Endothelial cell of umbilical vein (primary cell): ENCODE data around the gene RNASEH1. TPM values are rescaled to one million over a fixed set of nuclear protein-coding genes. Genes with fewer than 3 reads are reported as not detected.

Source experiments
- BruUV-seq: library from RNA; stranded (reverse); fragments of 400-500 nt; replicated peaks from 2 replicates; lab custom pipeline; 2021; lab: Mats Ljungman, UMichigan
- CTCF ChIA-PET: fragments of 300-600, 350-600 bp; sonication (Branson Sonifier 250); formaldehyde crosslinking; loops from one replicate; lab custom pipeline; 2021; ENCODE audit warnings: antibody characterized with exemption, inconsistent platforms; lab: Charles Lee
- POLR2A ChIA-PET: fragments of 300-600, 350-600 bp; sonication (Branson Sonifier 250); formaldehyde crosslinking; loops from one replicate; lab custom pipeline; 2021; ENCODE audit warnings: antibody characterized with exemption, inconsistent platforms; lab: Charles Lee
- DNase-seq: peaks from one replicate; pipeline ENCODE4 v3.0.0-alpha.2; 2011; ENCODE audit warnings: low read depth, low spot score
- FAIRE-seq: peaks from 2 replicates; lab custom pipeline; 2011; peaks lifted over from hg19 to GRCh38; lab: Jason Lieb, UNC
- H2AFZ ChIP-seq: 2 replicates; pipeline ENCODE4 v1.6.0; 2012; ENCODE audit warnings: low read depth, low read length, control low read depth, inconsistent platforms
- H3K27ac ChIP-seq: 2 replicates; pipeline ENCODE4 v1.5.1; 2011; ENCODE audit warnings: low read depth, mild to moderate bottlenecking, control low read depth, low read length, moderate library complexity; ENCODE audit not compliant: insufficient read depth
- H3K27me3 ChIP-seq, 2 experiments: 2 replicates each; pipeline versions ENCODE4 v1.6.0 to v1.6.1; 2011; ENCODE audit warnings: low read length in 2 of 2, mixed read lengths in 1 of 2; ENCODE audit not compliant: control insufficient read depth in 2 of 2, insufficient read depth in 2 of 2
- H3K36me3 ChIP-seq, 2 experiments: 2 replicates in 1 of 2; 3 replicates in 1 of 2; pipeline ENCODE4 v1.5.1; 2011; ENCODE audit warnings: low read length in 2 of 2, mild to moderate bottlenecking in 1 of 2, moderate library complexity in 1 of 2; ENCODE audit not compliant: control insufficient read depth in 2 of 2, insufficient read depth in 2 of 2; ENCODE audit errors: extremely low read depth in 1 of 2
- H3K4me1 ChIP-seq: 3 replicates; pipeline ENCODE4 v1.5.1; 2011; ENCODE audit warnings: mild to moderate bottlenecking, low read length; ENCODE audit not compliant: control insufficient read depth, insufficient read depth; ENCODE audit errors: extremely low read depth
- H3K4me2 ChIP-seq: 2 replicates; pipeline ENCODE4 v1.6.1; 2011; ENCODE audit warnings: low read length, control low read depth, mixed read lengths; ENCODE audit not compliant: insufficient read depth
- H3K4me3 ChIP-seq, 3 experiments: fragments of 200-600 bp in 1 of 3; sonication (generic), shearing (Covaris generic) in 1 of 3; replicated peaks in 1 of 3; 2 replicates each; pipeline ENCODE4 v1.5.1; 2011 to 2016; ENCODE audit warnings: control low read depth in 3 of 3, low read length in 3 of 3, mild to moderate bottlenecking in 2 of 3, inconsistent platforms in 1 of 3, low read depth in 1 of 3, moderate library complexity in 1 of 3; ENCODE audit not compliant: insufficient read depth in 1 of 3
- H3K79me2 ChIP-seq: 2 replicates; pipeline ENCODE4 v1.6.0; 2012; ENCODE audit warnings: low read length, inconsistent platforms; ENCODE audit not compliant: control insufficient read depth, insufficient read depth
- H3K9ac ChIP-seq: replicated peaks from 2 replicates; pipeline ENCODE3; 2011; ENCODE audit warnings: low read length, control low read depth; ENCODE audit not compliant: insufficient read depth; ENCODE audit errors: extremely low read depth
- H3K9me1 ChIP-seq: replicated peaks from 3 replicates; pipeline ENCODE4 v1.6.0; 2011; ENCODE audit warnings: mild to moderate bottlenecking, low read length; ENCODE audit not compliant: control insufficient read depth, insufficient read depth; ENCODE audit errors: extremely low read depth
- H3K9me3 ChIP-seq: replicated peaks from 2 replicates; pipeline ENCODE4 v1.5.1; 2012; ENCODE audit warnings: low read length, inconsistent platforms; ENCODE audit not compliant: control insufficient read depth, insufficient read depth
- H4K20me1 ChIP-seq: replicated peaks from 2 replicates; pipeline ENCODE3; 2011; ENCODE audit warnings: mild to moderate bottlenecking, low read length; ENCODE audit not compliant: control insufficient read depth, insufficient read depth; ENCODE audit errors: extremely low read depth
- EZH2 ChIP-seq: IDR thresholded peaks from 2 replicates; pipeline ENCODE4 v1.6.1; 2012; ENCODE audit warnings: borderline replicate concordance, low read depth, mild to moderate bottlenecking, moderate library complexity, low read length, inconsistent platforms; ENCODE audit not compliant: severe bottlenecking
- FOS ChIP-seq: IDR thresholded peaks from 2 replicates; pipeline ENCODE4 v1.6.1; 2011; ENCODE audit warnings: mild to moderate bottlenecking, low read length, moderate library complexity, borderline replicate concordance; ENCODE audit not compliant: insufficient read depth
- GATA2 ChIP-seq: IDR thresholded peaks from 2 replicates; pipeline ENCODE4 v1.7.0; 2011; ENCODE audit warnings: low read depth, mild to moderate bottlenecking, moderate library complexity, mixed read lengths, low read length; ENCODE audit not compliant: insufficient read length, insufficient read depth
- JUN ChIP-seq: IDR thresholded peaks from 2 replicates; pipeline ENCODE4 v1.6.1; 2011; ENCODE audit warnings: borderline replicate concordance, low read depth; ENCODE audit not compliant: insufficient read length, insufficient read depth
- MYC ChIP-seq: IDR thresholded peaks from one replicate; pipeline ENCODE4 v1.6.1; 2011; ENCODE audit warnings: mild to moderate bottlenecking, low read depth, low read length
- POLR2A ChIP-seq: IDR thresholded peaks from 2 replicates; pipeline ENCODE4 v1.6.1; 2012; ENCODE audit warnings: low read depth, mild to moderate bottlenecking, control low read depth, low read length
- POLR2AphosphoS5 ChIP-seq: IDR thresholded peaks from 2 replicates; pipeline ENCODE4 v1.6.1; 2012; ENCODE audit warnings: low read depth, mild to moderate bottlenecking, control low read depth, low read length, moderate library complexity; ENCODE audit not compliant: insufficient read depth
- dilution Hi-C: fragments of 300-500 bp; cut with MboI; formaldehyde crosslinking; loops from one replicate; pipeline ENCODE4 v1.15.0; 2019; ENCODE audit warnings: low sequenced_read_pairs; ENCODE audit not compliant: extremely low pct_ligation_motif_present
- intact Hi-C: fragments of 100-400 bp; cut with micrococcal nuclease; formaldehyde crosslinking; loops from one replicate; pipeline ENCODE4 v1.10.0; 2022
- polyA plus RNA-seq, 4 experiments: library from polyadenylated mRNA; depleted of rRNA in 3 of 4; stranded (reverse) in 3 of 4; unstranded in 1 of 4; fragments of >200 nt; gene quantifications; 2 replicates each; pipeline versions ENCODE4 v1.2.1 to v1.2.3, GENCODE V29; 2011 to 2012; ENCODE audit warnings: missing spikeins in 1 of 4
- total RNA-seq: library from RNA; stranded (reverse); gene quantifications from 2 replicates; pipeline ENCODE4 v1.2.3, GENCODE V29; 2021
- TF ChIP-seq, protein P1 (sequence below): IDR thresholded peaks from 2 replicates; pipeline ENCODE4 v1.6.1; 2011; ENCODE audit not compliant: insufficient read depth, insufficient read length
- TF ChIP-seq, protein P2 (sequence below), 2 donors: IDR thresholded peaks; 1 replicate in 1 of 2; 2 replicates in 1 of 2; pipeline ENCODE4 v1.5.1; 2011; ENCODE audit warnings: low read length in 2 of 2, mild to moderate bottlenecking in 2 of 2, moderate library complexity in 2 of 2, control low read depth in 1 of 2, inconsistent platforms in 1 of 2, low read depth in 1 of 2; ENCODE audit not compliant: insufficient read depth in 1 of 2; ENCODE audit errors: extremely low read depth in 1 of 2

The RNASEH1 gene
- total and polyA plus RNA-seq, 2 donors (not counting 3 experiments of a cell fraction or from before 2014, with no cell fraction given) = 12.8 to 30.8 TPM

DNA sequence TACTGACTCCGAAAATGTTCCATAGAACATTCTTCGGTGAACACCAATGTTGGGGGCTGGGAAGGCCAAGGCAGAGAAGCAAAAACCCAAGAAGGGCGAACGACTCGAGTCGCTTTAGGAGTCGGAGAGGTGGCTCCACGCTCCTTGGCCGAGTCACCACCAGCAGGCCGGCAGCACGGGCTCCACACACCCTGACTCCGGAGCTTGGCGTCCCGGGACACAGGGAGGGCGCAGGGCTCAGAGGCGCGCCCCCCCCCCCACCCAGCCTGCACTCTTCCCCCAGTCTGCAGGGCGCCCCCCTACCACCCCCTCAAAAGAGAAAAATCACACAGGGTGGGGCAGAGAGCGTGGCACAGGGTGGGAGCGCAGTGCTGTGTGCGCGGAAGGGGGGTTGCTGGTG, 31.3 kb downstream of the RNASEH1 start:
- no peaks in the 10 kb centered on the region for H3K9me3 ChIP-seq
- H3K36me3 ChIP-seq = no peaks in the 10 kb centered on the region
- no peaks in the 10 kb centered on the region for H4K20me1 ChIP-seq
- H3K9me1 ChIP-seq = no peaks in the 10 kb centered on the region
- CTCF ChIA-PET = no interaction called here
- H3K9ac ChIP-seq = no peak overlapping the region
- dilution Hi-C loops (no loop called here), intact Hi-C loops (no loop called here)
- no peak overlapping the region for H3K27ac ChIP-seq
- peaks cover 18% of the 10 kb centered on the region for H3K4me1 ChIP-seq
- no peak for FAIRE-seq
- no TSS peak for BruUV-seq
- H3K27me3 ChIP-seq = no peaks in the 10 kb centered on the region
- TF ChIP-seq FOS (no peak), JUN (no peak), POLR2A (no peak), MYC (no peak), EZH2 (no peak), POLR2AphosphoS5 (no peak), GATA2 (no peak)
- TF ChIP-seq, protein P1, sequence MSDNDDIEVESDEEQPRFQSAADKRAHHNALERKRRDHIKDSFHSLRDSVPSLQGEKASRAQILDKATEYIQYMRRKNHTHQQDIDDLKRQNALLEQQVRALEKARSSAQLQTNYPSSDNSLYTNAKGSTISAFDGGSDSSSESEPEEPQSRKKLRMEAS = no peak
- TF ChIP-seq, protein P2, sequence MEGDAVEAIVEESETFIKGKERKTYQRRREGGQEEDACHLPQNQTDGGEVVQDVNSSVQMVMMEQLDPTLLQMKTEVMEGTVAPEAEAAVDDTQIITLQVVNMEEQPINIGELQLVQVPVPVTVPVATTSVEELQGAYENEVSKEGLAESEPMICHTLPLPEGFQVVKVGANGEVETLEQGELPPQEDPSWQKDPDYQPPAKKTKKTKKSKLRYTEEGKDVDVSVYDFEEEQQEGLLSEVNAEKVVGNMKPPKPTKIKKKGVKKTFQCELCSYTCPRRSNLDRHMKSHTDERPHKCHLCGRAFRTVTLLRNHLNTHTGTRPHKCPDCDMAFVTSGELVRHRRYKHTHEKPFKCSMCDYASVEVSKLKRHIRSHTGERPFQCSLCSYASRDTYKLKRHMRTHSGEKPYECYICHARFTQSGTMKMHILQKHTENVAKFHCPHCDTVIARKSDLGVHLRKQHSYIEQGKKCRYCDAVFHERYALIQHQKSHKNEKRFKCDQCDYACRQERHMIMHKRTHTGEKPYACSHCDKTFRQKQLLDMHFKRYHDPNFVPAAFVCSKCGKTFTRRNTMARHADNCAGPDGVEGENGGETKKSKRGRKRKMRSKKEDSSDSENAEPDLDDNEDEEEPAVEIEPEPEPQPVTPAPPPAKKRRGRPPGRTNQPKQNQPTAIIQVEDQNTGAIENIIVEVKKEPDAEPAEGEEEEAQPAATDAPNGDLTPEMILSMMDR (IDR thresholded peaks at IDR 0.05; ENCODE audit: extremely low read depth in 1 of 2, insufficient read depth in 1 of 2, low read depth in 1 of 2, low read length in 2 of 2) = no peak
- H2AFZ ChIP-seq = no peak overlapping the region
- POLR2A ChIA-PET = no interaction called here
- H3K4me2 ChIP-seq = no peak overlapping the region
- no peak for DNase-seq
- H3K79me2 ChIP-seq = no peaks in the 10 kb centered on the region
- no peak overlapping the region for H3K4me3 ChIP-seq
